ENCODE measurements around the gene COPS8.

Gene COPS8

GRCh38 chr2:237120916-237121315 lies 35.2 kb downstream of the COPS8 start:
- no peaks in the 10 kb centered on the region for H3K36me3 ChIP-seq (ENCODE audit: insufficient read depth, low read length)
- H3K4me3 ChIP-seq = no peak overlapping the region
- DNase-seq (ENCODE audit: low read depth, low spot score) = no peak
- TF ChIP-seq POLR2AphosphoS5 (IDR thresholded peaks at IDR 0.05; ENCODE audit: borderline replicate concordance, low read depth, low read length) (no peak), FOXP2 (optimal IDR thresholded peaks at IDR 0.05; ENCODE audit: control extremely low read depth, extremely low read length, insufficient read depth) (no peak), EZH2 (IDR thresholded peaks at IDR 0.05) (no peak)
- H3K9me3 ChIP-seq (ENCODE audit: low read depth, low read length) = no peaks in the 10 kb centered on the region
- no peak overlapping the region for H3K27ac ChIP-seq
- H3K9ac ChIP-seq (ENCODE audit: insufficient read length) = no peak overlapping the region

GRCh38 chr2:237121321-237121720 lies 35.6 kb downstream of the COPS8 start:
- H3K9ac ChIP-seq (ENCODE audit: insufficient read length) = no peak overlapping the region
- no peak overlapping the region for H3K4me3 ChIP-seq
- H3K36me3 ChIP-seq (ENCODE audit: insufficient read depth, low read length) = no peaks in the 10 kb centered on the region
- TF ChIP-seq EZH2 (IDR thresholded peaks at IDR 0.05) (no peak), FOXP2 (optimal IDR thresholded peaks at IDR 0.05; ENCODE audit: control extremely low read depth, extremely low read length, insufficient read depth) (no peak), POLR2AphosphoS5 (IDR thresholded peaks at IDR 0.05; ENCODE audit: borderline replicate concordance, low read depth, low read length) (no peak)
- no peak for DNase-seq (ENCODE audit: low read depth, low spot score)
- H3K27ac ChIP-seq = no peak overlapping the region
- no peaks in the 10 kb centered on the region for H3K9me3 ChIP-seq (ENCODE audit: low read depth, low read length)

- H3K9me3 ChIP-seq (ENCODE audit: low read depth, low read length) = no peaks in the 10 kb centered on the region
- DNase-seq (ENCODE audit: low read depth, low spot score) = no peak
- no peak overlapping the region for H3K27ac ChIP-seq
- H3K36me3 ChIP-seq (ENCODE audit: insufficient read depth, low read length) = no peaks in the 10 kb centered on the region
- H3K9ac ChIP-seq (ENCODE audit: insufficient read length) = no peak overlapping the region
- no peak overlapping the region for H3K4me3 ChIP-seq
- no peak for TF ChIP-seq EZH2 (IDR thresholded peaks at IDR 0.05)
- no peak for TF ChIP-seq FOXP2 (optimal IDR thresholded peaks at IDR 0.05; ENCODE audit: control extremely low read depth, extremely low read length, insufficient read depth)
- no peak for TF ChIP-seq POLR2AphosphoS5 (IDR thresholded peaks at IDR 0.05; ENCODE audit: borderline replicate concordance, low read depth, low read length)
Observed at GRCh38 chr2:237122214-237122666, 36.6 kb downstream of the COPS8 start.

GRCh38 chr2:237124820-237125219 lies 39.1 kb downstream of the COPS8 start:
- Histone ChIP-seq H3K9ac (ENCODE audit: insufficient read length) (no peak overlapping the region), H3K36me3 (ENCODE audit: insufficient read depth, low read length) (no peaks in the 10 kb centered on the region), H3K4me3 (no peak overlapping the region), H3K27ac (no peak overlapping the region), H3K9me3 (ENCODE audit: low read depth, low read length) (no peaks in the 10 kb centered on the region)
- TF ChIP-seq FOXP2 (optimal IDR thresholded peaks at IDR 0.05; ENCODE audit: control extremely low read depth, extremely low read length, insufficient read depth) (no peak), EZH2 (IDR thresholded peaks at IDR 0.05) (no peak), POLR2AphosphoS5 (IDR thresholded peaks at IDR 0.05; ENCODE audit: borderline replicate concordance, low read depth, low read length) (no peak)
- DNase-seq (ENCODE audit: low read depth, low spot score) = no peak

GRCh38 chr2:237125967-237126366 lies 40.3 kb downstream of the COPS8 start:
- Histone ChIP-seq H3K4me3 (no peak overlapping the region), H3K9ac (ENCODE audit: insufficient read length) (no peak overlapping the region), H3K36me3 (ENCODE audit: insufficient read depth, low read length) (no peaks in the 10 kb centered on the region), H3K9me3 (ENCODE audit: low read depth, low read length) (no peaks in the 10 kb centered on the region), H3K27ac (no peak overlapping the region)
- DNase-seq (ENCODE audit: low read depth, low spot score) = no peak
- TF ChIP-seq POLR2AphosphoS5 (IDR thresholded peaks at IDR 0.05; ENCODE audit: borderline replicate concordance, low read depth, low read length) (no peak), FOXP2 (optimal IDR thresholded peaks at IDR 0.05; ENCODE audit: control extremely low read depth, extremely low read length, insufficient read depth) (no peak), EZH2 (IDR thresholded peaks at IDR 0.05) (no peak)

GRCh38 chr2:237126519-237127174 lies 41.0 kb downstream of the COPS8 start:
- Histone ChIP-seq H3K9ac (ENCODE audit: insufficient read length) (no peak overlapping the region), H3K4me3 (no peak overlapping the region), H3K36me3 (ENCODE audit: insufficient read depth, low read length) (no peaks in the 10 kb centered on the region), H3K27ac (no peak overlapping the region), H3K9me3 (ENCODE audit: low read depth, low read length) (no peaks in the 10 kb centered on the region)
- TF ChIP-seq FOXP2 (optimal IDR thresholded peaks at IDR 0.05; ENCODE audit: control extremely low read depth, extremely low read length, insufficient read depth) (no peak), POLR2AphosphoS5 (IDR thresholded peaks at IDR 0.05; ENCODE audit: borderline replicate concordance, low read depth, low read length) (no peak), EZH2 (IDR thresholded peaks at IDR 0.05) (no peak)
- no peak for DNase-seq (ENCODE audit: low read depth, low spot score)

- no peak overlapping the region for H3K4me3 ChIP-seq
- no peaks in the 10 kb centered on the region for H3K36me3 ChIP-seq (ENCODE audit: insufficient read depth, low read length)
- H3K9ac ChIP-seq (ENCODE audit: insufficient read length) = no peak overlapping the region
- DNase-seq (ENCODE audit: low read depth, low spot score) = no peak
- H3K27ac ChIP-seq = no peak overlapping the region
- no peak for TF ChIP-seq EZH2 (IDR thresholded peaks at IDR 0.05)
- no peak for TF ChIP-seq FOXP2 (optimal IDR thresholded peaks at IDR 0.05; ENCODE audit: control extremely low read depth, extremely low read length, insufficient read depth)
- TF ChIP-seq POLR2AphosphoS5 (IDR thresholded peaks at IDR 0.05; ENCODE audit: borderline replicate concordance, low read depth, low read length) = no peak
- no peaks in the 10 kb centered on the region for H3K9me3 ChIP-seq (ENCODE audit: low read depth, low read length)
Observed at GRCh38 chr2:237128026-237128703, 42.5 kb downstream of the COPS8 start.

GRCh38 chr2:237128845-237129592 lies 43.3 kb downstream of the COPS8 start:
- no peaks in the 10 kb centered on the region for H3K36me3 ChIP-seq (ENCODE audit: insufficient read depth, low read length)
- H3K9me3 ChIP-seq (ENCODE audit: low read depth, low read length) = no peaks in the 10 kb centered on the region
- DNase-seq (ENCODE audit: low read depth, low spot score) = no peak
- TF ChIP-seq FOXP2 (optimal IDR thresholded peaks at IDR 0.05; ENCODE audit: control extremely low read depth, extremely low read length, insufficient read depth) = no peak
- TF ChIP-seq POLR2AphosphoS5 (IDR thresholded peaks at IDR 0.05; ENCODE audit: borderline replicate concordance, low read depth, low read length) = no peak
- no peak for TF ChIP-seq EZH2 (IDR thresholded peaks at IDR 0.05)
- H3K9ac ChIP-seq (ENCODE audit: insufficient read length) = no peak overlapping the region
- no peak overlapping the region for H3K4me3 ChIP-seq
- H3K27ac ChIP-seq = no peak overlapping the region
